ENCODE results near the gene PXYLP1.
A peak's percentile ranks its signal among the peaks of the same experiment; 100 is the strongest.
"Not testable (repeated sequence)": the region's sequence is repeated elsewhere in the genome, so short reads cannot be mapped to it uniquely, and the experiment has no call there.

The PXYLP1 gene

DNA sequence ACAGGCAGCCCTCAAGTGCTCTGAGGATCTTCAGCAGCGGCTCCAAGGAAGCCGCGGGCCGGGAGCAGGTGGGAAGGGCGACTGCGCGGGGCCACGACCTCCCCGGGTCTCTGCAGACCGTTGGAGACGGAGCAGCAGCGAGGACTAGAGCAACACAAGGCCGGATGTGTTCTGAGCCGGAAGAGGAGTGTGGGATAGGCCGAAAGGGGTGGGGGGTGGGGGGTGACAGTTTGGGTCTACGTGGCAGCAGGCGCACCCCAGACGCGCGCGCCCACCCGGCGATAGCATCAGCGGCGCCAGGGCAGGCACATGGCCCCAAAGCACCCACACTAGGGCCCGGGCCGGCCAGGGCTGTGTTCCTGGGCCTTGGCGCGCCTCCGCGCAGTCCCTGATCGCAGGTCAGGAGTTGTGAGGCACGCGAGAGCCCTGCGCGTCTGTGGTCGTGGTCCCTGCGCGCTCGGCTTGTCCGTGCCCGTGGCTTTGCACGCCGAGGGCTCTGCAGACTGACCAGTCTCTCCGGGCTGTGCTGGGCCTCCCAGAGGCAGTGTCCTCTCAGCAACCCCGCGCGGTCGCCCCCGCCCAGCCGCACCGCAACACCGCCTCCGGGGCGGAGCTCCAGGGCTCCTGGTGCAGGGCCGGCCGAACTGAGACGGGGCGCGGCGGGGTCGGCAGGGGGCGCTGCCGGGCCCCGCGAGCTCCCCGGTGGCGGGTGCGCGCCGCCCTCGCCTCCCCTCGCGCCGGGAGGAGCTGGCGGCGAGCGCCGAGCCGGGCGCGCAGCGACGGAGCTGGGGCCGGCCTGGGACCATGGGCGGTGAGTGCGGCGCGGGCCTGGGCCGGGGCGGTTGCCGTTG is at the start of gene PXYLP1:
TSS of gene PXYLP1 (plus strand) at position 725 of the 851 bp plus-strand sequence. CDS start 28,351 bp downstream, outside the sequence.
- peak; percentile 40 for DNase-seq

GRCh38 chr3:141183606-141184005 is 48.0 kb upstream of the PXYLP1 start:
- no peak for DNase-seq

- DNase-seq = no peak
Measured at GRCh38 chr3:141184430-141184829, 47.2 kb upstream of the PXYLP1 start.

DNA sequence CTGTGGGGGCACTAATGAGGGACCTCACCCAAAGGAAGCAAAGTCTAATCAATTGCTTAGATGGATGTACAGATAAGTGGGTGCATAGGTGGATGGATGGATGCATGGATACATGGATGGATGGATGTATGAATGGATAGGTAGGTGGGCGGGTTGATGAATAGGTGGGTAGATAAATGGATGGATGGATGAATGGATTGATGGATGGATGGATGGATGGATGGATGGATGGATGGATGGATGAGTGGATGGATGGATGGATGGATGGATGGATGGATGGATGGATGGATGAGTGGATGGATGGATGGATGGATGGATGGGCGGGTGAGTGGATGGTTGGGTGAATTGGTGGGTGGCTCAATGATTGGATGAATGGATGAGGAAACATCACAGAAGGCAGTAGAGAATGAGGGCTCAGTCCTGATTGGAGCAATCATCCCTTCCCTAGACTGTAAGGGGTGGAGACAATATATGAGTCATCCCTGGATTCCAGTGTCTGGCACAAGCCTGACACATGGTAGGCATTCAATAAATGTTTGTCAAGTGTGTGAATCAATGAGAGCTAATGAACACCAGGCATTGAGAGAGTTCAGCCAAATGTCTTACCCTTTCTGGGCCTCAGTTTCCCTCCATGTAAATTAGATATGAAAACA is 40.4 kb upstream of the PXYLP1 start:
- no peak for DNase-seq

DNA sequence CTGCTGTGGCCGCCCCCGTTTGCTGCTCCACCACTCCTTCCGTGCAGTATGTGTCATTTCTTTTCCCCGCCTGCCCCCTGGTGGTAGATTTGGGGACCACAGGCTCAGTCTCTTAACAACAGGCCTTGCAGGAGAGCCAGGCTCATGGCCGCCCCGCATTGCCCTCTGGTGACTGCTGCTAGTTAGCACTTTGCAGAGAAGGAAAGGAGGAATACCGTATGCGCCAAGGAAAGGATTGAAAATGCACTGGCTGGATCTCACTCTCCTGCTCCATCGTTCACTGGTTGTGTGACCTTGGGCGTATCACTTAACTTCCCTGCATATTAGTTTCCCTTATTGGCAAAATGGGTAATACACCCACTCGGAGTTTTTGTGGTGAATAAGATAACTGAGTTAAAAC is 39.3 kb upstream of the PXYLP1 start:
- peak; percentile 65 for DNase-seq

GRCh38 chr3:141193066-141193830 is 38.4 kb upstream of the PXYLP1 start:
- DNase-seq = no peak

DNA sequence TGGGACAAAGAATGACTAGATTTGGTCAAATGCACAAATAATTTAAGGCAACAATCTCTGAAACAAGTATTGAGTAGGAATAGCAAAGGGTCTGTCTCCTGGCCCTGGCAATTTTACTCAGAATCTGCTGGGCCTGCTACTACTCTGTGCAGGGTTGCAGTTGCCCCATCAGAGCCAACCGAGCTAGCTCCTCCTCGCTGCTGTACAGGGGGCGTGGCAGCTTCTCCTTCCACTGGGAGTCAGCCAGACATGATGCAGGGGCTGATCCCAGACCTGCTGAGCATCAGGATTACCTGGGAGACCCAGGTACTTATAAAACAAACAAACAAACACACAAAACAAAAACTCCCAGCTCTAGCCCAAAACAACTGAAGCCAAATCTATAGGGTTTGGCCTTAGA is 30.5 kb upstream of the PXYLP1 start:
- no peak for DNase-seq

DNA sequence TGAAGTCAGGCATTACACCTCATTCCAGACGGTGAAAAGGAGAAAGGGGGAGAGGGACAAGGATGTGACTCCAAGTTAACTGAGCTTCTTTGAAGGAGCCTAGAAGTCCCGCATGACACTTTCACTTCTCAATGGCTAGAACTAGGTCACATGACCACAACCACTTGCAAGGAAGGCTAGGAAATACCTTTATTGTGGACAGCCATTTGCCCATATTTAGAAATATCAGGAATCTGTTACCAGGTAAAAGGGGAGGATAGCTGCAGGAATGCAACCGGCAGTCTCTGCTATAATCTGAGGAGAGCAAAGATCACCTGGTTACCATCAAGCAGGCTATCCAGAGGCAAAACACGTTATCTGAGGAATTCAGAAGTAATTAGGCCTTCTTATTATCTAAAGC is 28.9 kb upstream of the PXYLP1 start:
- DNase-seq = no peak

GRCh38 chr3:141203866-141204265 is 27.8 kb upstream of the PXYLP1 start:
- no peak for DNase-seq

- no peak for DNase-seq
Measured at GRCh38 chr3:141204343-141204742, 27.3 kb upstream of the PXYLP1 start.

DNA sequence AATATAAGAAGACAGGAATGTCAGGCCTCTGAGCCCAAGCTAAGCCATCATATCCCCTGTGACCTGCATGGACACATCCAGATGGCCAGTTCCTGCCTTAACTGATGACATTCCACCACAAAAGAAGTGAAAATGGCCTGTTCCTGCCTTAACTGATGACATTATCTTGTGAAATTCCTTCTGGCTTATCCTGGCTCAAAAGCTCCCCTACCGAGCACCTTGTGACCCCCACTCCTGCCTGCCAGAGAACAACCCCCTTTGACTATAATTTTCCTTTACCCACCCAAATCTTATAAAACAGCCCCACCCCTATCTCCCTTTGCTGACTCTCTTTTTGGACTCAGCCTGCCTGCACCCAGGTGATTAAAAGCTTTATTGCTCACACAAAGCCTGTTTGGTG is 20.3 kb upstream of the PXYLP1 start:
- DNase-seq = not testable (repeated sequence)

DNA sequence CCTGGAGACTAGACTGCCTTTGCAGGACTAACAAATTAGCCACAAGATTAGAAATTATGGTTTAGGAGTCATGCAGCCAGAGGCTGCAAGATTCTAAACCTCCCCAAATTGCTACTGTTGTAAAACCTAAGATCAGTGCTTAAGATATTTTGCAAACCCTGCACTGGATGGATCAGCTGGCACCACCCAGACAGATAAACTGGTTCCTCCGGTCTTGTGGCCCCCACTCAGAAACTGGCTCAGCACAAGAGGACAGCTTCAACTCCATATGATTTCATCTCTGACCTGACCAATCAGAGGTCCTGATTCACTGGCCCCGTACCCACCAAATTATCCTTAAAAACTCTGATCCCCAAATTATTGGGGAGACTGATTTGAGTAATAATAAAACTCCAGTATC is 19.5 kb upstream of the PXYLP1 start:
- no peak for DNase-seq

DNA sequence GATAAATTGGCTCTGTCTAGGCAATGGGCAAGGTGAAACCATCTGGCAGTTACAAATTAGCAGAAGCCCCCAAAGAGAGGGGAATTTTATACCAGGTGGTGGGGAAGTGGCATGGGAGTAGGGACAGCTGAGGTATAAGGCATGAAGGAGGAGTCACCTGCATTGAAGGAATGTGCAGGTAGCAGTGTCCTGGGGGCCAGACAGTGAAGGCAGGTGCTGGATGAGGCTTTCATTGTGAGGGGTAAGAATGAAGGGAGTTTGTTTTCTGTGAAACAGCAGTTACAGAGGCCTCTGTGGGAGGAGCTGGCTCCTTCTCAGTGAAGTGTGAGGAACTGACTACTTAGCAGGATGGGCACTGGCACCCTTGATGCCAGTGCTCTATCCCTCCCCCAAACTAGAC is 19.1 kb upstream of the PXYLP1 start:
- DNase-seq = no peak

DNA sequence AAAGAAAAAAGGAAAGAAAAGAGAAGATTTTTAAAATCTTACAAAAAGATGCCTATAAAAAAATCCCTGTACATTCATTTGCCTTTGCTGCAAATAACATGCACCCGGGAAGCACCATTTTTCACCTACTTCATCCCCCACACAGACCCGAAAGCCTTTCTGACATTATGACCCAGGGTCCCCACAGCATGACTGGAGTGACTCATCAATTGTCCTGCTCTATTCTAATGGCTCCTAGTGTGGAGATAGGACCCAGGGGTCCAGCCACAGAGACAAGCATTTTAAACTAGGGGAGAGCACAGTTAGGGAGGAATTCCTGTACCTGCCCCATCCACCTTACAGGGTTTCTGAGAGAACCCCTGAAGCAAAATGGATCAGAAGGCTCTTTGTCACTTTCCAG is 14.7 kb upstream of the PXYLP1 start:
- no peak for DNase-seq

GRCh38 chr3:141217389-141217788 is 14.2 kb upstream of the PXYLP1 start:
- no peak for DNase-seq

DNA sequence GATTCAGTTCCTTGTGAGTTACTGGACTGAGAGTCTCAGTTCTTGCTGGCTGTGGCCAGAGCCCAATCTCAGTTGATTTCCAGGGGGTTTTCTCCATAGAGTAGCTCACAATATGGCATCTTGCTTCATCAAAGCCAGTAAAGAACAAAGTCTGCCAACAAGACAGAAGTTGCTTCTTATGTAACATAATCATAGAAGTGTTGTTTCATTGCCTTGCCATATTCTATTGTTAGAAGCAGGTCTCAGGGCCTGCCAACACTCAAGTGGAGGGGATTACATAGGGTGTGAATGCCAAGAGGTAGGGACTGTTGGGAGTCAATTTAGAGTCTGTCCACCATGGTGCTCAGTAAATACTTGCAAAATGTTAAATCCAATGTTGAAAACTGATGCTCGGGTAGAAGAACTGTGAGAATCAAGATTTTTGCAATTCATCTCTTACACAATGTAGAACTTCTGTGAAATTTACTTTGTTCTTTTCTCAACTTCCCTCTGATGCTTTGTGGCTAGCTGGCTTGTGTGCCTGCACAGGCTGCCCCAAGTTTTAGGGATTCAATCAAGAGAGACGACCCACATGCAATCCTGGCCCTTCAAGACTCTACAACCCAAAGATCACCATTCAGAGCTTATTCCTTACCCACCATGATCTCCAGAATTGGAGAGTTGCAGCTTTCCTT is 13.3 kb upstream of the PXYLP1 start:
- no peak for DNase-seq

DNA sequence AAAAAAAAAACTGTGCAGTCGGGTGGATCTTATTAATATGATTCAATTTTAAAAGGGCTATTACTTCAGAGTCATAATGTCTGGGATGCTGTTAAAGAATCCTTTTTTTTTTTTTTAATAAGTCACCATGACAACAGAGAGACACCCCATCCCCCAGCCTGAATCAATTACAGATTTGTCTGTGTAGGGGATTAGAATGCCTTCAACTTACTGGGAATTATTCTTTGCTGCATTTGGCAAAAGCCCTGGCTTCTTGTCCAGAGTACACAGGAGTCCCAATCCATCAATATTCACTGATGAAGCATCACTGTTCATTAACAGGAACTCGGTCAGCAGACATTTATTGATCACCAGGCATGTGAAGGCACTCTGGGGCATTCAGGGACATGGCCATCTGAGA is 12.7 kb upstream of the PXYLP1 start:
- no peak for DNase-seq

GRCh38 chr3:141223673-141224166 is 7.9 kb upstream of the PXYLP1 start:
- no peak for DNase-seq

- DNase-seq = no peak
Measured at GRCh38 chr3:141225939-141226338, 5.7 kb upstream of the PXYLP1 start.

- DNase-seq = no peak
Measured at GRCh38 chr3:141227216-141227615, 4.4 kb upstream of the PXYLP1 start.

DNA sequence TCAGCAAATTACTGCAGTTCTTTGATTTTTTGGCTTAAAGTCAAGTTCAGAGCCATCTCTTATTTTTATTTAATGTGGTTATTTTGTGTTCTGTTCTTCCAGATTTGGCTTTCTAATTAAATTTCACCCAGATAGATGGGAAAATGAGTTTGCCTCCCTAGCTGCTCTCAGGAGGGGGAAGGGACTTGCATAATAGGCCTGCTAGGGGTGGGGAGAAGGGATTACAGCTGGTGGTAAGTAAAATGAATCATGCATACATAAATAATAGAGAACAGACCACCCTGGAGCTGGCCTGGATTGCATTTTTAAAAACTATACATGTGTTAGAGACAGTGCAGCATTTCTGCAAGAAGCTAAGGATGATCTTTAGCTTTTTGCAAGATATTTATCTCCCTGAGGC is 3.9 kb upstream of the PXYLP1 start:
- DNase-seq = no peak

GRCh38 chr3:141228395-141228794 is 3.2 kb upstream of the PXYLP1 start:
- peak; percentile 16 for DNase-seq

DNA sequence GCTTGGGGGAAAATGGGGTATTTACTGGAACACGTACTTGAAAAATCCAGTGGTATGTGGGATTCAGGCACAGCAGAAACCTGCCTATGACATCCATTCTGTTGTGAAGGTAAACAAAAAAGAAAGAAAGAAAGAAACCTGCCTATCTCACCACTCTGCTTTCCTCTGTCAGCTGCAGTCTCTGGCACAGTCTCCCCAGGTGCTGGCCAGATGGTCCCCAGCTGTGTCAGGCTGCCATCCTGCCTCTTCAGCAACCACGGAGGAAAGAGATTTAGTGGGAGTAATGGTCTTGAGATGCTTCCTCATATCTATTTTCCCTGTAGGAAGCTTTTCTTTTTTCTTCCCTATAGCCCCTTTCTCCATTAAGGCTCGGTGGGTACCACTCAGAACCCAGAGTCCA is 2.5 kb upstream of the PXYLP1 start:
- DNase-seq = no peak

Data from NCI-H748 treated with DMSO at 0.1 percent for 48 hours (cell line).